ENCODE measurements around the gene ADAM29. TPM values are rescaled to one million over a fixed set of nuclear protein-coding genes. Genes with fewer than 3 reads are reported as not detected.

The ADAM29 gene
- total RNA-seq (2014; rRNA removed; shearing (Covaris generic)) = not detected in 2 replicates

GRCh38 chr4:174918058-174918457 is at the start of gene ADAM29:
Gene ADAM29, plus strand, starts transcription at chr4:174918358. Its CDS starts 57,168 bp downstream, at chr4:174975526.

Small RNAs within 50 kb of the gene (small RNA-seq; reads per million reads assigned to genes)
- not detected for gene AC105914.1

Other genes starting within 250 kb of the ADAM29 start
- not detected in 2 replicates for gene GLRA3, start 89.1 kb upstream of the ADAM29 start, total RNA-seq (2014; rRNA removed; shearing (Covaris generic))

Measured in A375 (cell line).